Activated naive CD8-positive, alpha-beta T cell (primary cell): ENCODE data around the gene KRTAP10-5.

Experiments used
- H3K27ac Mint-ChIP-seq: one replicate; pipeline ENCODE4 v1.8.0; 2021; ENCODE audit warnings: mixed read lengths
- H3K27me3 Mint-ChIP-seq: one replicate; pipeline ENCODE4 v1.8.0; 2021; ENCODE audit warnings: mixed read lengths
- H3K36me3 Mint-ChIP-seq: one replicate; pipeline ENCODE4 v1.8.0; 2021; ENCODE audit warnings: mixed read lengths
- H3K4me1 Mint-ChIP-seq: one replicate; pipeline ENCODE4 v1.8.0; 2021; ENCODE audit warnings: low read depth, mixed read lengths
- H3K4me3 Mint-ChIP-seq: one replicate; pipeline ENCODE4 v1.8.0; 2021; ENCODE audit warnings: mild to moderate bottlenecking, mixed read lengths
- H3K9me3 Mint-ChIP-seq: one replicate; pipeline ENCODE4 v1.8.0; 2021; ENCODE audit warnings: low read depth, mixed read lengths

Gene KRTAP10-5

DNA sequence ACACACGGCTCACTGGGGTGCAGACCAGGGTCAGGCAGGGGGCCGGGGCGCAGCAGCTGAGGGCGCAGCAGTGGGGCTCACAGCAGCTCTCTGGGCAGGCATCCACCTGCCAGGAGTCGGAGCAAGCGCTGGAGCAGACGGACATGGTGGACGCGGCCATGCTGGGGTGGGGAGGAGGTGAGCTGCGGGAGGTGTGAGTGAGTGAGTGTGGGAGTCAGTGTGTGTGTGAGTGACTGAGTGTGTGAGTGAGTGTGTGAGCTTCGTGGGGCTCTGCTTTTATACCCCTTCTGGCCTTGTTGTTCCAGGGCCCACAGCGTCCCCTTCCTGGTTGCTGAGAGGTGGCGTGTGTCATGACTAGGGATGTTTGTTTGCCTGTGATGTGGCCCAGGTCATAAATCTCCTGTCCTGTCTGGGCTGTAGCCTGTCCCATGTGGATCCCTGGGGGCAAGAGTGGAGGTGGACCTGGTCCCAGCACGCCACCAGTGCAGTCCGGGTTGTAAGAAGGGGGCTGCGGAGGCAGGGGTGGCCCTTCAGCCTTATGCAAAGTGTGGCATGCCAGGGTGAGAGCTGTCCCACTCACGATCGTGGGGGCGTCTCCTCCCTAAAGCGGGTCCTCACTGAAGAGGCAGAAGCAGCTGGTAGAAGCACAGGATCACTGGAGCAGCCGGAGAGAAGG, 40.3 kb downstream of the KRTAP10-5 start, which contains the start of gene KRTAP10-1:
Gene KRTAP10-1, minus strand, starts transcription at position 205 of the 676 bp plus-strand sequence. Its CDS starts 45 bp downstream, at position 160.
- H3K4me1 Mint-ChIP-seq: no peaks in the 10 kb centered on the region
- H3K27ac Mint-ChIP-seq: no peak within 1 kb of the TSS
- no peaks in the 10 kb centered on the region for H3K9me3 Mint-ChIP-seq
- no peaks in the 10 kb centered on the region for H3K27me3 Mint-ChIP-seq
- H3K36me3 Mint-ChIP-seq: no peaks in the 10 kb centered on the region
- H3K4me3 Mint-ChIP-seq: no peak within 1 kb of the TSS

DNA sequence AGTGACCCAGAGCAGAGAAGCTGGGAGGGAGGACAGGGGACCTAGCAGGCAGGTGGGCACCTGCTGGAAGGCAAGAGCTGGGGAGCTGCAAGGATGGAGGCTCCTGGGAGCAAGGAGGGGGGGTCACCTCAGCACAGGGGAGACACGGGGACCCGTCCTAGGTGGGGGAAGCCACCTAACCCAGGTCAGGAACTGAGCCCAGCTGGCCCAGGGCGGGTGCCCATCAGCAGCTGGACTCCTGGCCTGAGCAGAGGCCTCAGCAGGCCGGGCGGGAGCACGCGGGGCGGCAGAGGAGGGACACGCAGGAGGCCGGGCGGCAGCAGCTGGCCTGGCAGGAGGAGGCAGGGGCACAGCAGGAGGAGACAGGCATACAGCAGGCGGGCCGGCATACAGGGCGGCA, 41.4 kb downstream of the KRTAP10-5 start:
- H3K36me3 Mint-ChIP-seq: no peaks in the 10 kb centered on the region
- no peaks in the 10 kb centered on the region for H3K27me3 Mint-ChIP-seq
- H3K27ac Mint-ChIP-seq: no peak overlapping the region
- H3K4me1 Mint-ChIP-seq: no peaks in the 10 kb centered on the region
- no peak overlapping the region for H3K4me3 Mint-ChIP-seq
- H3K9me3 Mint-ChIP-seq: no peaks in the 10 kb centered on the region

DNA sequence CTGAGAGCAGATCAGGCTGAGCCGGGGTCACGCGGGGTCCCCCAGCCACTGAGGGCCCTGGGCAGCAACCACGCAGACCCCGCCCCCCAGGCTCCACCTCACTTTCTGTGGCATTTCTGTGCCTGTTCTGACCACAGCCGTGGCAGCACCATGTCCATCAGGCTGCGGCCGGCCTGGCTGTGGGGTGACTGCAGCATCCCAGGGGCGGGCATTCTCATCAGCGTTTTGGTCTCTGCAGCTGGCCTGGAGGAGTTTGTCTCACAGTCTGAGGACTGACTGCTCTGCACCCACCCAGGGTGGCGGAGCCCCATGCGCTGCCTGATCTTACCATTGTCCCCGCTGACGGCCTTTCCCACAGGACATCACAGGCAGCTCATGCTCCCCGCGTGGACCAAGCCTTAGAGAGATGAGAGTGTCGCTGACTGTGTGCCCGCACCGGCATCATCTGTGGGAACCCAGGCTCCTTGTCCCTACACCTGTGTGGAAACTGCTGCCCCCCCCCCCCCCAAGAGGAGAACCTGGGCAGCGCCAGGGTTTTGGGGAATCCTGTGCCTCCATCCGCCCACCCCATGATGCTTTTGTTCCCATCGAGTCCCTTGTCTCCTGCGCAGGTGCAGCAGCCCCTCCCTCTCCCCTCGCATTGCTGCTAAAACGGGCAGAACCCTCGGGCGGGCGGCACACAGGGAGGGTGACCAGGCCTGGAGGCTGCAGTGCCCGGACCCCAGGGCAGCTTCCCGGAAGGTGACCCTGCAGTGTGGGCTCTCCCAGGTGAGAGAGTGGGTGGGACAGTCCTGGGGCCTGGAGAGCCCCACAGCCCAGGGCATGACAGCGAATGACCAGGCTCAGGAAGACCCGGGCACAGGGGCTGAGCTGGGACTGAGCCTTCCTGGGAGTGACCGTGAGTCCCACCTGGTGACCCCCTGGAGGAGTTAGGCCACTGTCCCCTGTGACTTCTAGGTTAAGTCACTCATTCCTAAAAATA, 42.2 kb downstream of the KRTAP10-5 start:
- H3K4me1 Mint-ChIP-seq: no peaks in the 10 kb centered on the region
- H3K9me3 Mint-ChIP-seq: no peaks in the 10 kb centered on the region
- no peak overlapping the region for H3K27ac Mint-ChIP-seq
- H3K27me3 Mint-ChIP-seq: no peaks in the 10 kb centered on the region
- no peak overlapping the region for H3K4me3 Mint-ChIP-seq
- H3K36me3 Mint-ChIP-seq: no peaks in the 10 kb centered on the region

DNA sequence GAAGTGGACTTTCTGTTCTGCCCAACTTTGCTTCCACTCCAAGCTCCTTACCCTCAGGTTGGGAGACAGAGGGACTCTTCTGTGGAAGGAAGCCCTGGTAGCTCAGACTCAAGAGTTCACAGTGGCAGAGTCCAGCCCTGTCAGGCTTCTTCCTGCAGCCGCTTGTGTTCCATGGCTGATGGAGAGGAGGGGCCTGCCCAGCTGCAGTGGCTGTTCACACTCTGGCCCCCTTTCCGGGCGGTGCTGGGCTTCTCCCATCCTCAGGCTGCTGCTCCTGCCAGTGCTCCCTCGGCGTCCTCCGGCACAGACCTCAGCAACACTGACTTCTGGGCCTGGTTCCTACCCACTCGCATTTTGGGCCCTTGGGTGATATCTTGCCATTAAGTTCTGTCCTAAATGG, 44.4 kb downstream of the KRTAP10-5 start:
- H3K4me1 Mint-ChIP-seq: no peaks in the 10 kb centered on the region
- H3K4me3 Mint-ChIP-seq: no peak overlapping the region
- no peaks in the 10 kb centered on the region for H3K36me3 Mint-ChIP-seq
- no peaks in the 10 kb centered on the region for H3K9me3 Mint-ChIP-seq
- no peak overlapping the region for H3K27ac Mint-ChIP-seq
- H3K27me3 Mint-ChIP-seq: no peaks in the 10 kb centered on the region

DNA sequence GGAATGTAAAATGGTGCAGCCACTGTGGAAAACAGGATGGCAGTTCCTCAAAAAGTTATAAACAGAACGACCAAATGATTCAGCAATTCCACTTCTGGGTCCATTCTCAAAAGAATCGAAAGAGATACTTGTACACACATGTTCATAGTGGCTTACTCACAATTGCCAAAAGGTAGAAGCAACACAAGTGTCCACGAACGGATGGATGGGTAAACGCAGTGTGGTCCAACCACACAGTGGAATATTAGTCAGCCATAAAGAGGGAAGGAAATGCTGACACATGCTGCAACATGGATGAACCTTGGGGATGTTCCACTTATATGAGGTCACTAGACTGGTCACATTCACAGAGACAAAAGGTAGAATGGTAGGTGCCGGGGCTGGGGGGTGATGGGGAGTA, 45.7 kb downstream of the KRTAP10-5 start:
- Mint-ChIP-seq H3K36me3 (no peaks in the 10 kb centered on the region), H3K4me1 (no peaks in the 10 kb centered on the region), H3K9me3 (no peaks in the 10 kb centered on the region), H3K27ac (no peak overlapping the region), H3K4me3 (no peak overlapping the region), H3K27me3 (no peaks in the 10 kb centered on the region)

DNA sequence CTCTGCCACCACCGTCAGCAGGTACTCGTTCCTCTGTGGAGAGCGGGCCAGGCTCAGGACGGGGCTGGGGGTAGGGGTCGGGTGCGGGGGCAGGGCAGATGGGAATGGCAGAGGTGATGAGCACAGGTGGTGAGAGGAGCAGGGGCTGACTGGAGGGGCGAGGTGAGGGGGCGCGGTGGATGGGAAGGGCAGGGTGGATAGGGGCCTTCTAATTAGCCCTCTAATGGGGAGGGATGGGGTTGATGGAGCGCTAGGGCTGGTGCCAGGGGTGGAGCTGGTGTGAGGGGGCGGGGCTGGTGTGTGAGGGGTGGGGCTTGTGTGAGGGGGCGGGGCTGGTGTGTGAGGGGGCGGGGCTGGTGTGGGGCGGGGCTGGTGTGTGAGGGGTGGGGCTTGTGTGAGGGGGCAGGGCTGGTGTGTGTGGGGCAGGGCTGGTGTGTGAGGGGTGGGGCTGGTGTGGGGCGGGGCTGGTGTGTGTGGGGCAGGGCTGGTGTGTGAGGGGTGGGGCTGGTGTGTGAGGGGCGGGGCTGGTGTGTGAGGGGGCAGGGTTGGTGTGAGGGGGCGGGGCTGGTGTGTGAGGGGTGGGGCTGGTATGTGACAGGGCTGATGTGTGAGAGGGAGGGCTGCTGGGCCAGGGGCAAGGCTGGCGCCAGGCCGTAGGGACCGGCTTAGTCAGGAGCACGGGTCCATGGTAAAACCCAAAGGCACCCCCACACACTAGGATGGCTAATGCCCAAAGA, 46.3 kb downstream of the KRTAP10-5 start:
- Mint-ChIP-seq H3K9me3 (no peaks in the 10 kb centered on the region), H3K4me1 (no peaks in the 10 kb centered on the region), H3K27me3 (no peaks in the 10 kb centered on the region), H3K27ac (no peak overlapping the region), H3K4me3 (no peak overlapping the region), H3K36me3 (no peaks in the 10 kb centered on the region)

DNA sequence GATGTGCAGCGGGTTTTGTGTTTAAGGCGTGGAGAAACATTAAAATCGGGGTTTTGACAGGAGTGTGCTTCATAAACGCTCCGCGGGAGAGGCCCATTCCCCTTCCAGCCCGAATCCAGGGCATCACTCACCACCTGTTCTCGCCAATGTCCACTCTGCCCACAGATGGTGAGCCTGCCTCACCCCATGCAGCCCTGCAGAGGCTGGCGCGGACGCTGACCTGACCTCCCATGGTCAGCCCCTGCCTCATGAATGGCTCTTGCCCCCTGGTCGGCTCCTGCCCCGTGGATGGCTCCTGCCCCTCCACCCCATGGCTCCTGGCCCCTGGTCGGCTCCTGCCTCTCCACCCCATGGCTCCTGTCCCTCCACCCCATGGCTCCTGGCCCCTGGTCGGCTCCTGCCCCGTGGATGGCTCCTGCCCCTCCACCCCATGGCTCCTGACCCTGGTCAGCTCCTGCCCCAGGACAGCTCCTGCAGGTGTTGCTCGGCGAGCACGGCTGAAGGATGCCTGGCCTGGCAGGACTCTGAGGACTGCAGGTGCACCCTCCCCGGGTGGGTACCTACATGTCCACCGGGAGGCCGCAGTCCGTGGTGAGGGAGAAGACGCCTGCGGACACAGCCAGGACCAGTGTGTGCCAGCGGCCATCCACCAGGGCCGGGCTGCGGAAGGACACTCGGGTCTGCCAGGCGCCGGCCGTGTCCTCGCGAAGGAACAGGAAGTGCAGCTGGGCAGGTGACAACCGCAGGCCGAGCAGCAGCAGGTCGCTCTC, 47.1 kb downstream of the KRTAP10-5 start:
- H3K9me3 Mint-ChIP-seq: no peaks in the 10 kb centered on the region
- H3K36me3 Mint-ChIP-seq: no peaks in the 10 kb centered on the region
- H3K4me3 Mint-ChIP-seq: no peak overlapping the region
- no peaks in the 10 kb centered on the region for H3K4me1 Mint-ChIP-seq
- H3K27me3 Mint-ChIP-seq: no peaks in the 10 kb centered on the region
- no peak overlapping the region for H3K27ac Mint-ChIP-seq

DNA sequence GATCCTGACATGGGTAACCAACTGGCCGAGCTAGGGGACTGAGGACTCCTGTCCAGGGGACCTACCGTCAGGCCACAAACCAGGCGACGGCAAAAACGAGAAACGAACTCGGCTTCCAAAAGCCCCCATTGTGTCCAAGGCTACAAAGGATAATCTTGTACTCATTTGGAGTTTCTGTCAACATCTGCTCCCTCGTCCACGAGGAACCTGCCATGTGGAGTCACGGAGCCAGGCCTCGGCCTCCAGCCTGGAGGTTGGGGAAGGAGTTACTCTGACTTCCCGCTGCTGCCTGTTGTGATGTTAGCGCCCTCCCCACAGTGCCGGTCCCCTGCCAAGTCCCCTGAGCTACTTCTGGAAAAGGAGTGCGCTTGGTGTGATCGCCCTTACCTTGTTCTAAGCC, 47.7 kb downstream of the KRTAP10-5 start:
- H3K36me3 Mint-ChIP-seq: no peaks in the 10 kb centered on the region
- H3K4me1 Mint-ChIP-seq: no peaks in the 10 kb centered on the region
- H3K27ac Mint-ChIP-seq: no peak overlapping the region
- no peaks in the 10 kb centered on the region for H3K27me3 Mint-ChIP-seq
- no peaks in the 10 kb centered on the region for H3K9me3 Mint-ChIP-seq
- no peak overlapping the region for H3K4me3 Mint-ChIP-seq

DNA sequence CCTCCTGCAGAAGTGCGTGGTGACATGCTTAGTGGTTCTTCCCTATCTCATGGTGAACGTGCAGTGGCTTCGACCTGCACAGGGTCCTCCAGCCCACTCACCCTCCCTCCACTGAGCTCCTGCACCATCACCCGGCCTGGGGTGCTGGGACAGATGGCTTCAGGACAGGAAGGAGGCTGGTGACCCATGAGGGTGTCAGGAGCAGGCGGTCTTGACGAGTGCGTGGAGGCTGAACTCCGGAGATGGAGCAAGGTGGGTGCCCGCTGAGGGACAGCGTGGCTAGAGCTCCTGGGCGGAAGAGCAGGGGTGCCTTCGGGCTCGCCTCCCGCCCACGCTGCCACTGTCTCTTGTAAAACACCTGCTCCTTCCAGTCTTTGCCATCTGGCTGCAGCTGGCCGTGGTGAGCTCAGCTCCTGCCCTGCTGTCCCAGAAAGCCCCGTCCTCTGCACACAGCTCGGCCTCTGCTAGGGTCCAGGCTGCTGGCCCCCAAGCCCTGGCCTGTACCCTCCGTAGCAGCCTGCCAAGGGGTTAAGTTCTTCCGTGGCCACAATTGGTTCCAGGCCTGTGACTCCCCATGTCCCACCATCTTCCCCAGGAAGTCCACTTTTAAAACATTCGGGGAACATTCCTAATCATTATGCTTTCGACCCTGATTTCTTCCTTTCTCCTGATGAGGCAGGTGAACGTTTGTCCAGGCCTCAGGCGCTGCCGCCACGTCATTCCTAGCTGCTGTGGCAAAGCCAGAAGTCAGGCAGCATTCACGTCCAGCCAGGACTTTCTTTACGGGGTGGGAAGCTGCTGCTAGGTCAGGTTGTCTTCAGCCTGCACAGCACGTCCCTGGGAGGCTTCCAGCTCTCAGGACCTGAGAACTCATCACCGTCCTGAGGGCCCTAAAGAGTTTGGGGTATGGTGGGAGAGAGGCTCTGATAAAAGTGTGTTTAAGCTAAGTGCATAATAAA, 48.5 kb downstream of the KRTAP10-5 start:
- H3K4me3 Mint-ChIP-seq: no peak overlapping the region
- no peak overlapping the region for H3K27ac Mint-ChIP-seq
- H3K9me3 Mint-ChIP-seq: no peaks in the 10 kb centered on the region
- H3K36me3 Mint-ChIP-seq: no peaks in the 10 kb centered on the region
- no peaks in the 10 kb centered on the region for H3K4me1 Mint-ChIP-seq
- H3K27me3 Mint-ChIP-seq: no peaks in the 10 kb centered on the region

DNA sequence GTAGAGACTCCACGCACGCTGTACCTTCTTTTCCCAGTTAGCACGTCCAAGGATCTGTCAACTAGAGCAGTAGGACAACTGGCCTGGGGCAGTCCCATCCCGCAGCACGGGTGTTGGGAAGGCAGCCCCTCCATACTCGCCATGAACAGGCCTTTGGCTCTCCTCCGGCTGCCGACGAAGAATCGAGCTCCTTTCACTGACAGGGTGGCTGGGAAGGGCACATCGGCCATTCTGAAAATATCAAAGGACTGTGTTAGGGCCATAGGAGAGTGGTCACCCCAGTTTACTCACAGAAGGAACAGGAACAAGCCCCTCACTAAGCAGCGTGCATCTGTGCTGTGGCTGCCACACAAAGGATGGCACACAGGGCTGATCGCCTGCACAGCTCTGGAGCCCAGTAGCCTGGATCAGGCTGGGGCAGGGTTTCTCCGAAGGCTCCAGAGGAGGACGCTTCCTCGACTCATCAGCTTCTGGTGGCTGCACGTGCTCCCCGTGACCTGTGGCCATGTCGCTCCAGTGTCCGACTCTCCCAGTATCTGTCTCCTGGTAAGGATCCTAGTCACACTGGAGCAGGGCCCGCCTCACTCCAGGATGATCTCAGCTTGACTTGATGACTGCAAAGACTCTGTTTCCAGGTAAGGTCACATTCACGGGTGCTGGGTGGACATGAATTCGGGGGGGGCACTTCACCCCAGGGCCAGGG, 49.4 kb downstream of the KRTAP10-5 start:
- no peaks in the 10 kb centered on the region for H3K9me3 Mint-ChIP-seq
- no peak overlapping the region for H3K4me3 Mint-ChIP-seq
- H3K27ac Mint-ChIP-seq: no peak overlapping the region
- H3K4me1 Mint-ChIP-seq: no peaks in the 10 kb centered on the region
- H3K36me3 Mint-ChIP-seq: no peaks in the 10 kb centered on the region
- no peaks in the 10 kb centered on the region for H3K27me3 Mint-ChIP-seq

DNA sequence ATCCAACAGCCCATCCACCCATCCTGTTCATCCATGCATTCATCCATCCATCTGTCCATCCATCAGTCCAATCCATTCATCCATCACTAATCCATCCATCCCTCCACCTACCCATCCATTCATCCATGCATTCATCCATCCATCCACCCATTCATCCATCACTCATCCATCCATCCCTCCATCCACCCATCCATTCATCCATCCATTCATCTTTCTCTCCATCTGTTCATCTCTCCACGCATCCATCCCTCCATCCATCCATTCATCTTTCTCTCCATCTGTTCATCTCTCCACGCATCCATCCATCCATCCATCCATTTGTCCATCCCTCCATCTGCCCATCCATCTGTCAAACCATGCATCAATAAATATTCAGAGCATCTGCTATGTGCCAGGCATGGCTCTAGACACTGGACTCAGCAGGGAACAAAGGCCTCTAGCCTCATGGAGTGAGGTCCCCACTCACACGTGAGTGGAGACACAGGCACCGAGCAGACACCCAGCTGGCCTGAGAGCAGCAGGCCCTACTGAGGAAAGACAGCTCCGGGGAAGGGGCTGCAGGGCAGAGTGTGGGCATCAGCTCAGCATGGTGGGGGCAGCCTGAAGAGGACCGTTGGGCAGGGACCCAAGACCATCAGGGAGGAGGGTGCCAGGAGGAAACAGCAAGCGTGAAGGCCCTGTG, 50.0 kb downstream of the KRTAP10-5 start:
- Mint-ChIP-seq H3K4me3 (no peak overlapping the region), H3K27ac (no peak overlapping the region), H3K4me1 (no peaks in the 10 kb centered on the region), H3K36me3 (no peaks in the 10 kb centered on the region), H3K9me3 (no peaks in the 10 kb centered on the region), H3K27me3 (no peaks in the 10 kb centered on the region)

DNA sequence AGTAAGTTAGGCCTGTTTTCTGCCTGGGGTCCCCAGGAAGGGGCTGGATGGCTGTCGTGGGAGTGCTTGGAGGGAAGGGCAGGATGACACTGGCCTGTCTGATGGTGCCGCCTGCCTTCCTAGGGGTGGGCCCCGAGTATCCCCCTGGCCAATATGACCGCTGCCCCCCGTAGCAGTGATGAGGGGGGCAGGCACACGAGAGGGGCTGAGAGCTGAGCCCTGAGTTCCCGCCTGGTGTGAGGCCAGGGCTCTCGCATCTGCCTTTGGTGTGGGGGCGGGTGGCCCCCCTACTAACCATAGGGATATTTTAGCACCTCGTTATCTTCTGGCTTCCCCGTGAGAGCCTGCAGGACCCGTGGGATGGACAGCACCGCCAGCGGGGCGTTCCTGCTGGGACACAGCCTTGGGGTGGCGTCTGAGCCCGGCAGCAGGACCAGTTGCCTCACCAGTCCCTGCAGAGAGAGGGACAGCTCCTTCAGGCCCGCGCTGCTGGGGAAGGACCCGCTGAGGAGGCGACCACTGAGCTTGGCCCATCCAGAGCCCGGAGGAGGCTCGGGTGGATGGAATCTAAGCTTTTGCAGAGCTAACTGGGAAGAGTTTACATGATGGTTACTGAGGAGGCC, 50.8 kb downstream of the KRTAP10-5 start:
- Mint-ChIP-seq H3K4me1 (no peaks in the 10 kb centered on the region), H3K27ac (no peak overlapping the region), H3K27me3 (no peaks in the 10 kb centered on the region)

More for the DNA sequence above, 50.8 kb downstream of the KRTAP10-5 start:
- no peak overlapping the region for H3K4me3 Mint-ChIP-seq
- no peaks in the 10 kb centered on the region for H3K36me3 Mint-ChIP-seq
- no peaks in the 10 kb centered on the region for H3K9me3 Mint-ChIP-seq
